Activated CD4-positive, CD25-positive, alpha-beta regulatory T cell treated with anti-CD3 and anti-CD28 coated beads, Interleukin-2, amount 50 U/mL, for 16 hours (primary cell): Measurements from ENCODE around the gene LYRM4.
A peak's percentile ranks its signal among the peaks of the same experiment; 100 is the strongest.

ENCODE experiments used
- DNase-seq: peaks from one replicate; pipeline ENCODE4 v3.0.0-alpha.2; 2020; ENCODE audit warnings: low read depth, low spot score

The LYRM4 gene

GRCh38 chr6:5174756-5175549, 85.8 kb downstream of the LYRM4 start:
- no peak for DNase-seq

DNA sequence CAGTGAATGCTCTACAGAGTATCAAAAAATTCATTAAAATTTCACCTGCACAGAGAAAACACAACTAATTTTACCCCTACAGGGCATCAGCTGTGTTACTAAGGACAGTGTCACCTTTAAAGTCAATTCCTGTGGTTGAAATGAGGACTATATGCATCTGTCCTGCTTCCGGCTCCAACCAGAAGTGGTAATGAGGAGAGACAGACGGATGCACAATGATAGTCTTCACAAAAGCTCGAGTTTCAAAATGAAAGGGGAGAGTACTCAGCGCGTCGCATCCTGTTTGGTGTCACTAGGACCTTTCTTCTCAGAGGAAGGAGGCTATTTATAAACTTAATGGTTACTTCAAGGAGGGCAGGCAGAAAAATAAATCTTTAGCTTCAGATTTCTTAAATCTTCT, 86.5 kb downstream of the LYRM4 start:
- DNase-seq = peak; percentile 37

GRCh38 chr6:5173810-5174209, 86.9 kb downstream of the LYRM4 start:
- no peak for DNase-seq

GRCh38 chr6:5172897-5173474, 87.8 kb downstream of the LYRM4 start:
- no peak for DNase-seq

DNA sequence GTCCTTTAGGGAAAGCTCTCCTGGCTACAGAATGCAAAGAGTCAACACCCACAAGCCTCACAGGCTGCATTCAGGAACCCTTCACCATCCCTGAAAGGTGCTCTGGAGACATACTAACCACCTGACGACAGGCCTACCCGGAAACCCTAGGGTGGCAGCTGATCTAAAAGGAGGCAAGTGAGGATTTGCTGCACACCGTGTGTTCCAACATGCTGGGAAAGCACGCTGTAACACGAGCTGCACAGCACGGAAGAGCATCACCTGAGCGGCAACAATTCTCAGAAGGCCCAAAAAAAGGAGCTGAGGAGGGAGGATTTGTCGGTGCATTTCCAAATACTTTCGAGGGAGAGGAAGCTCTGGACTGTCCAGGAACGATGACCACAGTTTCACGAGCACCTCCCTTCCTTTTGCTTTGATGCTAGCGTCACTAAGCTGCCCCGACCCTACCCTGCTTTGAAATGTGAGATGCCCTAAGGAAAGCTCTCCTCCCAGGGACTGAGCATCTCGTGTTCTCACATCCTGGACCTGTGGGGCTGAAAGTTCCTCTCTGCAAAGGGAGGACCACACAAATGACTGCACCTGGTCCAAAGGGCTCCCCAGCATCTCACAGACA, 88.6 kb downstream of the LYRM4 start:
- no peak for DNase-seq

- no peak for DNase-seq
Observed at GRCh38 chr6:5167501-5167900, 93.2 kb downstream of the LYRM4 start.

GRCh38 chr6:5164092-5164491, 96.7 kb downstream of the LYRM4 start:
- DNase-seq = no peak

GRCh38 chr6:5163247-5163646, 97.5 kb downstream of the LYRM4 start:
- DNase-seq = no peak

GRCh38 chr6:5162355-5162754, 98.4 kb downstream of the LYRM4 start:
- no peak for DNase-seq

GRCh38 chr6:5160206-5160605, 100.5 kb downstream of the LYRM4 start:
- no peak for DNase-seq

DNA sequence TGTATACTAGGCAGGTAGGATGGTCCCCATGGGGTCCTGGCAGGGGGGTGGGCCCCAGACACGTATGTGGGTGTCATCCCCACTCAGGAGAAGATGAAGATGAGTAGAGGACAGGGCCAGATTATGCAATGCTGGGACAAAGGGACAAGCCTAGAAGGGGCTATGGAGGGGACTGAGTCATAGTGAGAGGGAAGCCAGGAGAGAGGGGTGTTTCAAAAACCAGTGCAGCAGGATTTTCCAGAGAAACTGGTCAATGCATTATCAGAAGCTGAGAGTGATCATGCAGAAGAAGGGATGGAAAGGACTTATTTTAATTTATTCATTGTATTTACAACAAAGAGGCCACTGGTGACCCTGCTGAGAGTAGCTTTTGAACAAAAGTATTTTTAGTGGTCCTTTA, 101.6 kb downstream of the LYRM4 start:
- DNase-seq = no peak

- DNase-seq = no peak
Observed at GRCh38 chr6:5158180-5158579, 102.6 kb downstream of the LYRM4 start.

- DNase-seq = no peak
Observed at GRCh38 chr6:5157621-5158138, 103.1 kb downstream of the LYRM4 start.

DNA sequence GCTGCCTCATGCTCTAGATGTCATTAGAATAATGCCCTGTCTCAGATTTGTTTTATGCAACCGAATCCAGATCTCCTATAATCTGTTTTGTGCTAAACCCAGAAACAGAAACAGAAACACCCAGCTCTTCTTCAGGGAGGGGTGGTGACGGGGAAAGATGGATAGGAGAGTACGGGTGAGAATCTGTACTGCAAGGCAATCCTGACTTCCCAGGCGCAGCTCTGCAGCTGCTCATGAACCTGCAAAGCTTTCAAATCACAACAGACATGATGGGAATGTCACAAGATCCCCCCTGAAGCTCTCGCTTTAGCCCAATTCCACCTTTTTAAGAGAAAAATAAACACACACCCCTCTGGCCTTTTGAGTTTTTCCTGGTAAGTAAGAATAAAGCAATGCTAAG, 104.1 kb downstream of the LYRM4 start:
- DNase-seq = no peak

DNA sequence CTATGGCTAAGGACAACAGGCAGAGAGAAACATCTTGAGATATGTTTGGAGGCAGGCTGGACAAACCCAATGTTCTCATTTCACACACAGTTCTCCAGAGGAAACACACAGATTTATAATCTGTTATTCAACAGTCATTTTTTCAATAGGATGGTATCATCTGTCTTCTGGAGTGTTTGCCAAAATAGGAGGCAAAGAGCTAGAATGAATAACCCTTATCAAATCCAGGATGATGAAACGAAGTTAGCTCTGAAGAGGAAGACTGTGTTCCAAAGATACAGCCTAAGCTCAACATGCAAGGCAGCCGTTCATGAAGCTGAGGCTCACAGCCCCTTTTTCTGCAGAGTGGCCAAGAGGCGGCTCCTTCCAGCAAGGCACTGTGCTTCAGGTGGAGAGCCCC, 104.8 kb downstream of the LYRM4 start:
- DNase-seq = no peak

- no peak for DNase-seq
Observed at GRCh38 chr6:5153186-5153585, 107.6 kb downstream of the LYRM4 start.

DNA sequence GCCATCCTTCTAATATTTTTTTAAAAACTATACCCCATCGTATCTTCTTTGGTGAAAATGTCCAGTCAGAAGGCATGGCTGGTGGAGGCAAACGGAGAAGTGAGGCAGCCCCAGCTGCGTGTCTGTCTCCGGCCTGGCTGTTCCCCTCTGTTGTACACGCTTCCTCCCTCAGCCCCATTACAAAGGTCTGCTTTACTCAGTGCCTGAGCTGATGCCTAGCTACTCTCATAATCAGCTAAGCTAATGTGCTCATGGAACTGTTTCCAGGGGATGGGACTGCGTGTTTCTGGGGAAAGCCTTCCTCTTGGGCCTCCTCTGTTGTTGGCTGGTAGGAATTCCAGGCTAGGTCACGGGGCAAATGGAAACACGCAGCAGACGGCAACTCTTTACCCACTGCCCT, 108.3 kb downstream of the LYRM4 start:
- no peak for DNase-seq

DNA sequence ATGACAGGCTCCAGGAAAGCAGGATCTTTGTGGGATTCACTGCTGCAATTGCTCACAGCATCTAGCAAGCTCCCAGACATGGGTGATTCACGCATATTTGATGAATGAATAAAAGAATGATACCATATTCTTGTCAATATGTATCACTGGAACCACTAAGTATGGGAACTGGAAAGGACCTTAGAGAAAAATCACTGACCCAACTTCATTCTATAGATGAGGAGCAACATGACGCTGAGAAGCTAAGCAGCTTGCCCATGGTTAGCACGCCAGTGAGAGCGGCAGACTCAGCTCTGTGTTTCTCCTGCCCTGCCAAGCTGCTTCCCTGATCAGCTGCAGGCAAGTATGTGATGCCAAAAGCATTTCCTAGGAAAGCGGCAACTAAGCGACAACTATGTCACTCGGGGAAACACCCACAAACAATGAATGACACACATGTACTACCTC, 108.8 kb downstream of the LYRM4 start:
- no peak for DNase-seq

GRCh38 chr6:5151360-5151954, 109.3 kb downstream of the LYRM4 start:
- DNase-seq = no peak

DNA sequence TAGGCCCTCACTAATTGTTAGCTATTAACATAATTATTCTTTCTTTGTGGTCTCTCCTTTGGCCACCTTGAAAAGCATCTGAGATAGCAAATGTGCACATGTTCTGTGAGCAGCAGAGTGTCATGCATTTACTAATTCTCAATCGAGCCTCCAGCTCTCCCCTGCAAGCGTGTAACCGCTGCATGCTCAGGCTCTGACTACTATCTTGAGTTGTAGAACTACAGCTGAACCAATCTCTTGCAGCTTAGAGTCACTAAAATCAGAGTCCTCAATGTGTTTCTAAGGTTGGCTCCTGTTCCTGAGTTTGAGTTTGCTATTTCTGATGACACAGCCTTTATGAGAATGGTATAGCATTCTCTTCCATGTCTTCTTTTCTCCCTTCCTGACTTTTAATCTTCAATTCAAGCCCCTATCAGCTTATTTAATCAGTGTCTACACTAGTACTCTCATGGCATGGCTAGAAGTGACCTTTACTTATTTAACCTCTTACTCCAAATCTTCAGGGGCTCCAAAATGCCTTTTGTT, 110.1 kb downstream of the LYRM4 start:
- DNase-seq = no peak

DNA sequence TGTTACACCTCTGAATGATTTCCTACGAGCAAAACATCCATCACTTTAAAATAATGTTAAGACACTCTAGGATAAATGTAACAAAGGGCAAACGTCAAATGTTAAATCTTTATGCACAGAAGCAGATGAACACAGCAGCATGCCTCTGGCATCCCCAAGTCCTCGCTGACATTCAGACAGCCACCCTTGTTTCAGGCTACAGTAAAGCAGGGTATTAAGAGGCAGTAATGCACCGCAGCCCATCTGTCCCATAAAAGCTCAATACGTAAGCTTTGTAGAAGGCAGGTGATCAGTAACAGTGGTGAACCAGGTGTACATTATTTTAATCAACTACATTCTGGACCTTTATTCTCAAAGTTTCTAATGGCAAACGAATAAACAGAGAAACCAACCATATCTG, 110.9 kb downstream of the LYRM4 start:
- no peak for DNase-seq

GRCh38 chr6:5149159-5149704, 111.5 kb downstream of the LYRM4 start:
- DNase-seq = no peak
